NT2/D1 (cell line): Measurements from ENCODE around the gene GALNT5.

Source experiments
- YY1 ChIP-seq: IDR thresholded peaks from 2 replicates; pipeline ENCODE4 v1.6.1; 2011; ENCODE audit not compliant: insufficient read length, insufficient read depth
- ZNF274 ChIP-seq: IDR thresholded peaks from 2 replicates; pipeline ENCODE4 v1.6.1; 2011; ENCODE audit warnings: mild to moderate bottlenecking, low read depth, low read length

GRCh38 chr2:157255746-157256145, 1.8 kb upstream of the GALNT5 start:
- TF ChIP-seq YY1 (no peak), ZNF274 (no peak)
